Endothelial cell of umbilical vein (primary cell): ENCODE data around the gene LPP. TPM values are rescaled to one million over a fixed set of nuclear protein-coding genes. Genes with fewer than 3 reads are reported as not detected.
A peak's percentile ranks its signal among the peaks of the same experiment; 100 is the strongest.

ENCODE experiments used
- BruUV-seq: library from RNA; stranded (reverse); fragments of 400-500 nt; replicated peaks from 2 replicates; lab custom pipeline; 2021; lab: Mats Ljungman, UMichigan
- CTCF ChIA-PET: fragments of 300-600, 350-600 bp; sonication (Branson Sonifier 250); formaldehyde crosslinking; loops from one replicate; lab custom pipeline; 2021; ENCODE audit warnings: antibody characterized with exemption, inconsistent platforms; lab: Charles Lee
- POLR2A ChIA-PET: fragments of 300-600, 350-600 bp; sonication (Branson Sonifier 250); formaldehyde crosslinking; loops from one replicate; lab custom pipeline; 2021; ENCODE audit warnings: antibody characterized with exemption, inconsistent platforms; lab: Charles Lee
- DNase-seq: peaks from one replicate; pipeline ENCODE4 v3.0.0-alpha.2; 2011; ENCODE audit warnings: low read depth, low spot score
- FAIRE-seq: peaks from 2 replicates; lab custom pipeline; 2011; peaks lifted over from hg19 to GRCh38; lab: Jason Lieb, UNC
- H2AFZ ChIP-seq: 2 replicates; pipeline ENCODE4 v1.6.0; 2012; ENCODE audit warnings: low read depth, low read length, control low read depth, inconsistent platforms
- H3K27ac ChIP-seq: 2 replicates; pipeline ENCODE4 v1.5.1; 2011; ENCODE audit warnings: low read depth, mild to moderate bottlenecking, control low read depth, low read length, moderate library complexity; ENCODE audit not compliant: insufficient read depth
- H3K27me3 ChIP-seq, 2 experiments: 2 replicates each; pipeline versions ENCODE4 v1.6.0 to v1.6.1; 2011; ENCODE audit warnings: low read length in 2 of 2, mixed read lengths in 1 of 2; ENCODE audit not compliant: control insufficient read depth in 2 of 2, insufficient read depth in 2 of 2
- H3K36me3 ChIP-seq, 2 experiments: 2 replicates in 1 of 2; 3 replicates in 1 of 2; pipeline ENCODE4 v1.5.1; 2011; ENCODE audit warnings: low read length in 2 of 2, mild to moderate bottlenecking in 1 of 2, moderate library complexity in 1 of 2; ENCODE audit not compliant: control insufficient read depth in 2 of 2, insufficient read depth in 2 of 2; ENCODE audit errors: extremely low read depth in 1 of 2
- H3K4me1 ChIP-seq: 3 replicates; pipeline ENCODE4 v1.5.1; 2011; ENCODE audit warnings: mild to moderate bottlenecking, low read length; ENCODE audit not compliant: control insufficient read depth, insufficient read depth; ENCODE audit errors: extremely low read depth
- H3K4me2 ChIP-seq: 2 replicates; pipeline ENCODE4 v1.6.1; 2011; ENCODE audit warnings: low read length, control low read depth, mixed read lengths; ENCODE audit not compliant: insufficient read depth
- H3K4me3 ChIP-seq, 3 experiments: fragments of 200-600 bp in 1 of 3; sonication (generic), shearing (Covaris generic) in 1 of 3; replicated peaks in 1 of 3; 2 replicates each; pipeline ENCODE4 v1.5.1; 2011 to 2016; ENCODE audit warnings: control low read depth in 3 of 3, low read length in 3 of 3, mild to moderate bottlenecking in 2 of 3, inconsistent platforms in 1 of 3, low read depth in 1 of 3, moderate library complexity in 1 of 3; ENCODE audit not compliant: insufficient read depth in 1 of 3
- H3K79me2 ChIP-seq: 2 replicates; pipeline ENCODE4 v1.6.0; 2012; ENCODE audit warnings: low read length, inconsistent platforms; ENCODE audit not compliant: control insufficient read depth, insufficient read depth
- H3K9ac ChIP-seq: replicated peaks from 2 replicates; pipeline ENCODE3; 2011; ENCODE audit warnings: low read length, control low read depth; ENCODE audit not compliant: insufficient read depth; ENCODE audit errors: extremely low read depth
- H3K9me1 ChIP-seq: replicated peaks from 3 replicates; pipeline ENCODE4 v1.6.0; 2011; ENCODE audit warnings: mild to moderate bottlenecking, low read length; ENCODE audit not compliant: control insufficient read depth, insufficient read depth; ENCODE audit errors: extremely low read depth
- H3K9me3 ChIP-seq: replicated peaks from 2 replicates; pipeline ENCODE4 v1.5.1; 2012; ENCODE audit warnings: low read length, inconsistent platforms; ENCODE audit not compliant: control insufficient read depth, insufficient read depth
- H4K20me1 ChIP-seq: replicated peaks from 2 replicates; pipeline ENCODE3; 2011; ENCODE audit warnings: mild to moderate bottlenecking, low read length; ENCODE audit not compliant: control insufficient read depth, insufficient read depth; ENCODE audit errors: extremely low read depth
- EZH2 ChIP-seq: IDR thresholded peaks from 2 replicates; pipeline ENCODE4 v1.6.1; 2012; ENCODE audit warnings: borderline replicate concordance, low read depth, mild to moderate bottlenecking, moderate library complexity, low read length, inconsistent platforms; ENCODE audit not compliant: severe bottlenecking
- FOS ChIP-seq: IDR thresholded peaks from 2 replicates; pipeline ENCODE4 v1.6.1; 2011; ENCODE audit warnings: mild to moderate bottlenecking, low read length, moderate library complexity, borderline replicate concordance; ENCODE audit not compliant: insufficient read depth
- GATA2 ChIP-seq: IDR thresholded peaks from 2 replicates; pipeline ENCODE4 v1.7.0; 2011; ENCODE audit warnings: low read depth, mild to moderate bottlenecking, moderate library complexity, mixed read lengths, low read length; ENCODE audit not compliant: insufficient read length, insufficient read depth
- JUN ChIP-seq: IDR thresholded peaks from 2 replicates; pipeline ENCODE4 v1.6.1; 2011; ENCODE audit warnings: borderline replicate concordance, low read depth; ENCODE audit not compliant: insufficient read length, insufficient read depth
- MYC ChIP-seq: IDR thresholded peaks from one replicate; pipeline ENCODE4 v1.6.1; 2011; ENCODE audit warnings: mild to moderate bottlenecking, low read depth, low read length
- POLR2A ChIP-seq: IDR thresholded peaks from 2 replicates; pipeline ENCODE4 v1.6.1; 2012; ENCODE audit warnings: low read depth, mild to moderate bottlenecking, control low read depth, low read length
- POLR2AphosphoS5 ChIP-seq: IDR thresholded peaks from 2 replicates; pipeline ENCODE4 v1.6.1; 2012; ENCODE audit warnings: low read depth, mild to moderate bottlenecking, control low read depth, low read length, moderate library complexity; ENCODE audit not compliant: insufficient read depth
- dilution Hi-C: fragments of 300-500 bp; cut with MboI; formaldehyde crosslinking; loops from one replicate; pipeline ENCODE4 v1.15.0; 2019; ENCODE audit warnings: low sequenced_read_pairs; ENCODE audit not compliant: extremely low pct_ligation_motif_present
- intact Hi-C: fragments of 100-400 bp; cut with micrococcal nuclease; formaldehyde crosslinking; loops from one replicate; pipeline ENCODE4 v1.10.0; 2022
- polyA plus RNA-seq, 4 experiments: library from polyadenylated mRNA; depleted of rRNA in 3 of 4; stranded (reverse) in 3 of 4; unstranded in 1 of 4; fragments of >200 nt; gene quantifications; 2 replicates each; pipeline versions ENCODE4 v1.2.1 to v1.2.3, GENCODE V29; 2011 to 2012; ENCODE audit warnings: missing spikeins in 1 of 4
- total RNA-seq: library from RNA; stranded (reverse); gene quantifications from 2 replicates; pipeline ENCODE4 v1.2.3, GENCODE V29; 2021
- TF ChIP-seq, protein P1 (sequence below), 2 donors: IDR thresholded peaks; 1 replicate in 1 of 2; 2 replicates in 1 of 2; pipeline ENCODE4 v1.5.1; 2011; ENCODE audit warnings: low read length in 2 of 2, mild to moderate bottlenecking in 2 of 2, moderate library complexity in 2 of 2, control low read depth in 1 of 2, inconsistent platforms in 1 of 2, low read depth in 1 of 2; ENCODE audit not compliant: insufficient read depth in 1 of 2; ENCODE audit errors: extremely low read depth in 1 of 2
- TF ChIP-seq, protein P2 (sequence below): IDR thresholded peaks from 2 replicates; pipeline ENCODE4 v1.6.1; 2011; ENCODE audit not compliant: insufficient read depth, insufficient read length

Gene LPP
- total and polyA plus RNA-seq, 2 donors (not counting 3 experiments of a cell fraction or from before 2014, with no cell fraction given): 16.9 to 153 TPM

DNA sequence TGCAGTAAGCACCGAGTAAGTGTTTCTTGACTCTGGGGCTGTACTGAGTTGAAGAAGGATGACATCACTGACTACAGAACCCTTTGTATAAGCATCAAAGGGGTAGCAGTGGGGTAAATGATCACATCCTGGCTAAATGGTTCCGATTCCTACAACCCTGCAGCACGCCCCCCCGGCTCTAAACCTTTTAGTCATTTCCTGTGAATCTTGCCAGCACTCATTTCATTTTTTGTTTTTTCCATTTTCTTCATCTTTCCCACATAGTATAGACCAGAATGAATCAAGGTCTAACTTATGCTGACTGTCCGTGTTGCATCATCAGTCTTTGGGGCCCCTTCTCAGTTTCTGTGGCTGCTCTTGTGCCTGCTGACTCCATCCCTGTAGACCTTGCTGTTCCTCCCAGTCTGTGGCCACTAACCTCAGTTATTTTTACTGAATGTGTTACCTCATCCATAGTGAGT, 634.7 kb downstream of the LPP start:
- FAIRE-seq: peak; percentile 91
- H3K9ac ChIP-seq: peak overlapping the region; percentile 11
- TF ChIP-seq POLR2A: no peak
- TF ChIP-seq GATA2: peak; percentile 17
- TF ChIP-seq POLR2AphosphoS5: peak; percentile 62
- peak; percentile 82 for TF ChIP-seq JUN
- TF ChIP-seq, protein P1, sequence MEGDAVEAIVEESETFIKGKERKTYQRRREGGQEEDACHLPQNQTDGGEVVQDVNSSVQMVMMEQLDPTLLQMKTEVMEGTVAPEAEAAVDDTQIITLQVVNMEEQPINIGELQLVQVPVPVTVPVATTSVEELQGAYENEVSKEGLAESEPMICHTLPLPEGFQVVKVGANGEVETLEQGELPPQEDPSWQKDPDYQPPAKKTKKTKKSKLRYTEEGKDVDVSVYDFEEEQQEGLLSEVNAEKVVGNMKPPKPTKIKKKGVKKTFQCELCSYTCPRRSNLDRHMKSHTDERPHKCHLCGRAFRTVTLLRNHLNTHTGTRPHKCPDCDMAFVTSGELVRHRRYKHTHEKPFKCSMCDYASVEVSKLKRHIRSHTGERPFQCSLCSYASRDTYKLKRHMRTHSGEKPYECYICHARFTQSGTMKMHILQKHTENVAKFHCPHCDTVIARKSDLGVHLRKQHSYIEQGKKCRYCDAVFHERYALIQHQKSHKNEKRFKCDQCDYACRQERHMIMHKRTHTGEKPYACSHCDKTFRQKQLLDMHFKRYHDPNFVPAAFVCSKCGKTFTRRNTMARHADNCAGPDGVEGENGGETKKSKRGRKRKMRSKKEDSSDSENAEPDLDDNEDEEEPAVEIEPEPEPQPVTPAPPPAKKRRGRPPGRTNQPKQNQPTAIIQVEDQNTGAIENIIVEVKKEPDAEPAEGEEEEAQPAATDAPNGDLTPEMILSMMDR (IDR thresholded peaks at IDR 0.05; ENCODE audit: extremely low read depth in 1 of 2, insufficient read depth in 1 of 2, low read depth in 1 of 2, low read length in 2 of 2): no peak
- no peak for TF ChIP-seq EZH2
- peak; percentile 71 for TF ChIP-seq FOS
- TF ChIP-seq, protein P2, sequence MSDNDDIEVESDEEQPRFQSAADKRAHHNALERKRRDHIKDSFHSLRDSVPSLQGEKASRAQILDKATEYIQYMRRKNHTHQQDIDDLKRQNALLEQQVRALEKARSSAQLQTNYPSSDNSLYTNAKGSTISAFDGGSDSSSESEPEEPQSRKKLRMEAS: no peak
- TF ChIP-seq MYC: no peak

More for the DNA sequence above, 634.7 kb downstream of the LPP start:
- Histone ChIP-seq H3K27ac (peak overlapping the region; percentile 85), H3K79me2 (no peaks in the 10 kb centered on the region), H3K27me3 (no peaks in the 10 kb centered on the region), H4K20me1 (no peaks in the 10 kb centered on the region), H3K36me3 (no peaks in the 10 kb centered on the region), H3K4me1 (peaks cover 19% of the 10 kb centered on the region), H3K4me2 (peak overlapping the region; percentile 31), H2AFZ (no peak overlapping the region), H3K9me3 (no peaks in the 10 kb centered on the region), H3K9me1 (no peaks in the 10 kb centered on the region), H3K4me3 (no peak overlapping the region)
- CTCF ChIA-PET: interaction anchor here (1.3 to 1.6 kb wide), 2 partner anchors 43 to 165 kb away, joined by 3 to 4 read pairs; no protein-coding TSS in a partner anchor
- dilution Hi-C loops (no loop called here), intact Hi-C loops (loop anchor here (1.0 to 5.0 kb wide), 5 partner anchors 94 to 1048 kb away; no protein-coding TSS in a partner anchor)
- DNase-seq: peak; percentile 90
- POLR2A ChIA-PET: no interaction called here
- BruUV-seq: no TSS peak
